Measurements from ENCODE around the gene PPP1R13B.

The PPP1R13B gene

GRCh38 chr14:103770500-103770899, 76.9 kb downstream of the PPP1R13B start:
- Histone ChIP-seq H3K23ac (ENCODE audit: low read depth, low read length, poor library complexity) (no peak overlapping the region), H3K36me3 (replicated peaks in 1 of 2; ENCODE audit: control insufficient read depth in 2 of 2, insufficient read depth in 2 of 2, low read length in 2 of 2) (no peaks in the 10 kb centered on the region)

DNA sequence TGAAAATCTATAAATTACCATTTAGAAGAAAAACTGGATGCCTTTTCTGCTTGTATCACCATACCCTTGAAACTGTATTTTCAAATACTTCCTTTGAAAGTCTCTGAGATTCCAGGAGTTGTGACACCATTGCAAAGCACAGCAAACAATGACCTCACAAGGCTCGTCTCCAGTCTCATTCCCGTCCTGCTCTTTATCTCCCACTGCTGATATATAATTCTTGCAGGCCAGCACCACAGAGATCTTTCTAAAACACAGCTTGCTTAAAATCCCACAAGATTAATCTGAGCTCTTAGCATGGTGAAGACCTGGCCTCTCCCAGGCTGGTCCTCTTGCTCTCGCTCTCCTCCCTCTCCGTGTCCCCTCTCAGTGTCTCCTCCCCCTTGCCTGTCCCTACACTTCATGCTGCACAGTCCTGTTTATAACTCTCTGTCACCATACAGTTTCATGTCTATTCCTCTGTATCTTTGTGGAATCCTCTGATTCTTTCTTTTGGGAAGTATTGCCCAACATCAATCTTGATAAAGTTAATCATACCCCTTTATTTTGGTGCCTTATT, 80.0 kb downstream of the PPP1R13B start:
- no peak overlapping the region for H2BK5ac ChIP-seq (ENCODE audit: low read length)
- WGBS, 2 donors (ENCODE audit: extremely low coverage in 2 of 2, insufficient read length in 2 of 2, insufficient replicate concordance in 1 of 2), result no CpG with 5 or more reads among the region's 4 CpGs

More at GRCh38 chr14:103770500-103770899, 76.9 kb downstream of the PPP1R13B start:
- H3K9ac ChIP-seq (ENCODE audit: low read depth, low read length, poor library complexity), result no peak overlapping the region
- no peak for DNase-seq (ENCODE audit: low spot score)
- H2AFZ ChIP-seq (ENCODE audit: low read length), result no peak overlapping the region
- no peak overlapping the region for H3K4me2 ChIP-seq (ENCODE audit: insufficient read depth, low read length, poor library complexity, severe bottlenecking)
- no peak overlapping the region for H2BK12ac ChIP-seq (ENCODE audit: low read length)
- no peak overlapping the region for H3K4ac ChIP-seq (ENCODE audit: low read length)
- H3K27me3 ChIP-seq (ENCODE audit: control insufficient read depth in 3 of 3, insufficient read depth in 3 of 3, low read depth in 1 of 3, low read length in 3 of 3), result no peaks in the 10 kb centered on the region
- H3K9me3 ChIP-seq (replicated peaks in 1 of 2; ENCODE audit: control insufficient read depth in 2 of 2, insufficient read depth in 1 of 2, low read depth in 1 of 2, low read length in 2 of 2), result peaks cover under 1% of the 10 kb centered on the region in 2 donors
- no peaks in the 10 kb centered on the region for H3K4me1 ChIP-seq (ENCODE audit: control insufficient read depth in 2 of 2, insufficient read depth in 1 of 2, low read depth in 1 of 2, low read length in 2 of 2)
- H3K14ac ChIP-seq (ENCODE audit: low read length), result no peak overlapping the region
- H3K4me3 ChIP-seq (ENCODE audit: low read length in 2 of 2), result no peak overlapping the region
- no peak overlapping the region for H2BK15ac ChIP-seq (ENCODE audit: low read length)
- no CpG with 5 or more reads among the region's 2 CpGs for WGBS, 2 donors (ENCODE audit: extremely low coverage in 2 of 2, insufficient read length in 2 of 2, insufficient replicate concordance in 1 of 2)
- H3K18ac ChIP-seq (ENCODE audit: low read length), result no peak overlapping the region
- H2AK5ac ChIP-seq (ENCODE audit: low read depth, low read length), result no peak overlapping the region
- H4K8ac ChIP-seq (ENCODE audit: low read depth, low read length), result no peak overlapping the region
- no peak overlapping the region for H3K27ac ChIP-seq (replicated peaks; ENCODE audit: low read length)
- H3K79me1 ChIP-seq (ENCODE audit: low read depth, low read length), result no peaks in the 10 kb centered on the region
- H2BK120ac ChIP-seq (ENCODE audit: low read depth, low read length), result no peak overlapping the region
- no peak overlapping the region for H4K91ac ChIP-seq (ENCODE audit: low read depth, low read length, poor library complexity)
- H2BK5ac ChIP-seq (ENCODE audit: low read length), result no peak overlapping the region

GRCh38 chr14:103765526-103765925, 81.8 kb downstream of the PPP1R13B start:
- no peak overlapping the region for H2BK12ac ChIP-seq (ENCODE audit: low read length)
- no peak overlapping the region for H3K4ac ChIP-seq (ENCODE audit: low read length)
- H3K4me1 ChIP-seq (ENCODE audit: control insufficient read depth in 2 of 2, insufficient read depth in 1 of 2, low read depth in 1 of 2, low read length in 2 of 2), result peaks cover 2 to 8% of the 10 kb centered on the region in 2 donors
- H4K8ac ChIP-seq (ENCODE audit: low read depth, low read length), result no peak overlapping the region
- no CpG with 5 or more reads among the region's 3 CpGs for WGBS, 2 donors (ENCODE audit: extremely low coverage in 2 of 2, insufficient read length in 2 of 2, insufficient replicate concordance in 1 of 2)
- H3K36me3 ChIP-seq (replicated peaks in 1 of 2; ENCODE audit: control insufficient read depth in 2 of 2, insufficient read depth in 2 of 2, low read length in 2 of 2), result no peaks in the 10 kb centered on the region
- no peak overlapping the region for H4K91ac ChIP-seq (ENCODE audit: low read depth, low read length, poor library complexity)
- no peak for DNase-seq (ENCODE audit: low spot score)
- H3K9me3 ChIP-seq (replicated peaks in 1 of 2; ENCODE audit: control insufficient read depth in 2 of 2, insufficient read depth in 1 of 2, low read depth in 1 of 2, low read length in 2 of 2), result peaks cover 3 to 4% of the 10 kb centered on the region in 2 donors
- no peak overlapping the region for H3K23ac ChIP-seq (ENCODE audit: low read depth, low read length, poor library complexity)
- H2BK15ac ChIP-seq (ENCODE audit: low read length), result no peak overlapping the region
- H3K14ac ChIP-seq (ENCODE audit: low read length), result no peak overlapping the region
- no peak overlapping the region for H3K27ac ChIP-seq (replicated peaks; ENCODE audit: low read length)
- no peaks in the 10 kb centered on the region for H3K27me3 ChIP-seq (ENCODE audit: control insufficient read depth in 3 of 3, insufficient read depth in 3 of 3, low read depth in 1 of 3, low read length in 3 of 3)
- H3K79me1 ChIP-seq (ENCODE audit: low read depth, low read length), result no peaks in the 10 kb centered on the region
- H3K4me3 ChIP-seq (ENCODE audit: low read length in 2 of 2), result no peak overlapping the region
- no peak overlapping the region for H3K9ac ChIP-seq (ENCODE audit: low read depth, low read length, poor library complexity)
- H2BK120ac ChIP-seq (ENCODE audit: low read depth, low read length), result no peak overlapping the region
- no peak overlapping the region for H3K18ac ChIP-seq (ENCODE audit: low read length)
- no peak overlapping the region for H2AK5ac ChIP-seq (ENCODE audit: low read depth, low read length)
- H2BK5ac ChIP-seq (ENCODE audit: low read length), result no peak overlapping the region
- no peak overlapping the region for H3K4me2 ChIP-seq (ENCODE audit: insufficient read depth, low read length, poor library complexity, severe bottlenecking)
- H2AFZ ChIP-seq (ENCODE audit: low read length), result no peak overlapping the region

More for the DNA sequence above, 80.0 kb downstream of the PPP1R13B start:
- H3K4ac ChIP-seq (ENCODE audit: low read length), result no peak overlapping the region
- no peaks in the 10 kb centered on the region for H3K79me1 ChIP-seq (ENCODE audit: low read depth, low read length)
- H4K91ac ChIP-seq (ENCODE audit: low read depth, low read length, poor library complexity), result no peak overlapping the region
- no peak overlapping the region for H3K18ac ChIP-seq (ENCODE audit: low read length)
- no peak overlapping the region for H3K4me3 ChIP-seq (ENCODE audit: low read length in 2 of 2)
- peaks cover 2 to 8% of the 10 kb centered on the region in 2 donors for H3K4me1 ChIP-seq (ENCODE audit: control insufficient read depth in 2 of 2, insufficient read depth in 1 of 2, low read depth in 1 of 2, low read length in 2 of 2)
- no peak overlapping the region for H3K14ac ChIP-seq (ENCODE audit: low read length)
- H2BK12ac ChIP-seq (ENCODE audit: low read length), result no peak overlapping the region
- H3K36me3 ChIP-seq (replicated peaks in 1 of 2; ENCODE audit: control insufficient read depth in 2 of 2, insufficient read depth in 2 of 2, low read length in 2 of 2), result no peaks in the 10 kb centered on the region
- no peak overlapping the region for H3K9ac ChIP-seq (ENCODE audit: low read depth, low read length, poor library complexity)
- H4K8ac ChIP-seq (ENCODE audit: low read depth, low read length), result no peak overlapping the region
- H2AK5ac ChIP-seq (ENCODE audit: low read depth, low read length), result no peak overlapping the region
- no peaks in the 10 kb centered on the region for H3K27me3 ChIP-seq (ENCODE audit: control insufficient read depth in 3 of 3, insufficient read depth in 3 of 3, low read depth in 1 of 3, low read length in 3 of 3)
- H2BK15ac ChIP-seq (ENCODE audit: low read length), result no peak overlapping the region
- no peak overlapping the region for H3K4me2 ChIP-seq (ENCODE audit: insufficient read depth, low read length, poor library complexity, severe bottlenecking)
- no peak overlapping the region for H3K27ac ChIP-seq (replicated peaks; ENCODE audit: low read length)
- peak overlapping the region; percentile 27 for H2AFZ ChIP-seq (ENCODE audit: low read length)
- peaks cover 3 to 4% of the 10 kb centered on the region in 2 donors for H3K9me3 ChIP-seq (replicated peaks in 1 of 2; ENCODE audit: control insufficient read depth in 2 of 2, insufficient read depth in 1 of 2, low read depth in 1 of 2, low read length in 2 of 2)
- H3K23ac ChIP-seq (ENCODE audit: low read depth, low read length, poor library complexity), result no peak overlapping the region
- DNase-seq (ENCODE audit: low spot score), result no peak
- no peak overlapping the region for H2BK120ac ChIP-seq (ENCODE audit: low read depth, low read length)

DNA sequence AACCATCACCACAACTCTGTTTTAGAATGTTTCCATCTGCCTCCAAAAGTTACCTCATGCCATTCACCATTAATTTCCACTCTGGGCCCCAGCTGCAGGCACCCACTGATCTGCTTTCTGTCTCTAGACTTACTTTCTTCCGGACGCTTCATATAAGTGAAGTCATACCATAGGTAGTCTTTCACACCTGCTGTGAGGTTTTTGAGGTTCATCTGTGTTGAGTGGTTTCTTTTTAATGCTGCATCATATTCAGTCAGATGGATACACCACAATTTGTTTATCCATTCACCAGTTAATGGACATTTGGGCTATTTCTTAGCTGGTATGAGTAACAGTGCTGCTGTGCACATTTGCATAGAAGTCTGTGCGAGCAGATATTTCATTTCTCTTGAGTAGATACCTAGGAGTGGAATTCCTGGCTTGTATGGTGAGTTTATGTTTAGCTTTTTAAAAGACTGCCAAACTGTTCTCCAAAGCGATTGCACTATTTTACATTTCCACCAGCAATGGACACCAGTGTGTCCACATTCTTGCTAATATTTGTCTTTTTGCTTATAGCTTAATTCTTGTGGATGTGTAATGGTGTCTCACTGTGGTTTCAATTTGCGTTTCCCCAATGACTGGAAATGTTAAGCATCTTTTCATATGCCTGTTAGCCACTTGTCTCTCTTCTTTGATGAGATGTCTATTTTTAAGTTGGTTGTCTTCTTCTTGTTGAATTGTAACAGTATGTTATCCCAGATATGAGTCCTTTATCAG, 83.5 kb downstream of the PPP1R13B start:
- Histone ChIP-seq H3K36me3 (replicated peaks in 1 of 2; ENCODE audit: control insufficient read depth in 2 of 2, insufficient read depth in 2 of 2, low read length in 2 of 2) (no peaks in the 10 kb centered on the region), H2BK120ac (ENCODE audit: low read depth, low read length) (no peak overlapping the region), H3K4me3 (ENCODE audit: low read length in 2 of 2) (no peak overlapping the region), H3K79me1 (ENCODE audit: low read depth, low read length) (no peaks in the 10 kb centered on the region), H3K9ac (ENCODE audit: low read depth, low read length, poor library complexity) (no peak overlapping the region), H3K4ac (ENCODE audit: low read length) (no peak overlapping the region), H3K23ac (ENCODE audit: low read depth, low read length, poor library complexity) (no peak overlapping the region), H3K27ac (replicated peaks; ENCODE audit: low read length) (no peak overlapping the region), H2BK5ac (ENCODE audit: low read length) (no peak overlapping the region), H4K91ac (ENCODE audit: low read depth, low read length, poor library complexity) (no peak overlapping the region), H3K27me3 (ENCODE audit: control insufficient read depth in 3 of 3, insufficient read depth in 3 of 3, low read depth in 1 of 3, low read length in 3 of 3) (no peaks in the 10 kb centered on the region), H2BK12ac (ENCODE audit: low read length) (no peak overlapping the region), H3K9me3 (replicated peaks in 1 of 2; ENCODE audit: control insufficient read depth in 2 of 2, insufficient read depth in 1 of 2, low read depth in 1 of 2, low read length in 2 of 2) (peaks cover 3 to 4% of the 10 kb centered on the region in 2 donors), H3K4me1 (ENCODE audit: control insufficient read depth in 2 of 2, insufficient read depth in 1 of 2, low read depth in 1 of 2, low read length in 2 of 2) (peaks cover 2 to 8% of the 10 kb centered on the region in 2 donors), H2AK5ac (ENCODE audit: low read depth, low read length) (no peak overlapping the region), H3K14ac (ENCODE audit: low read length) (no peak overlapping the region), H2AFZ (ENCODE audit: low read length) (no peak overlapping the region), H3K4me2 (ENCODE audit: insufficient read depth, low read length, poor library complexity, severe bottlenecking) (no peak overlapping the region), H2BK15ac (ENCODE audit: low read length) (no peak overlapping the region), H4K8ac (ENCODE audit: low read depth, low read length) (no peak overlapping the region), H3K18ac (ENCODE audit: low read length) (no peak overlapping the region)
- DNase-seq (ENCODE audit: low spot score), result no peak
- WGBS, 2 donors (ENCODE audit: extremely low coverage in 2 of 2, insufficient read length in 2 of 2, insufficient replicate concordance in 1 of 2), result no CpG with 5 or more reads among the region's 5 CpGs
